ENCODE measurements around the gene ELMO1.

Gene ELMO1

DNA sequence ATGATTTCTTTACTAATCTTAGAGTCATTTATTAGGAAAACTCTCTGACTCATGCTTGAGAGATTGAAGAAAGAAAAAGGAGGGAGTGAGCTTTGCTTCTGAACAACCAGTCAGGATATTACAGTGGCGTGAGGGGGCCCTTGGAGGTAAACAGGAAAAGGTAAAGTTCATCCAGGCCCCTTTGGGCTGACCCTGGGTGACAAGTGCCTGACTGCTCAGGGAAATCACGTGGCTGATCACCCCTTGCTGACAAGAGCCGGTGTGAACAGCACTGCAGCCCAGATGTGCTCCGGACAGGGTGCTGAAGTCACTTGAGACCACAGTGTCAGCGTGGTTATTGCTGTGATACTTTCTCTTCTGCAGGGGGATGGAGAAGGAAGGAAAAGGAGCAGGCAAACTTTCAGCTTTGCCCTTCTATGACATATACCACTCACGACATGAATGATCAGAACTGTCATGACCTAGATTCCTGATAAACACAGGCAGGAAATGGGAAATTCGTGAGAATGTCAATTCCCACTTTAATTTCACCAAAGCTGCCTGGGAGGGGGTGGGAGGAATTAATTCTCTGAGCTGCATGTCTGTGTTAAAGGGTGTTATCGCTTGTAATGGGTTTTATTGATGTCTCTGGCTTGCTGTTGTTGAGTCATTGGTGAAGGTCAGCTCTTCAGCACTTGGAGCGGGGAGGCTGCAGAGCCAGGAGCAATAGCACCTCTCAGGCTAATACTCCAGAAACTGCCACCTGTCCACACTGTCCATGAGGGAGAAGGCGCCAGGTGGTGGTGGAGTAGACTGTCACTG lies 584.6 kb downstream of the ELMO1 start:
- FAIRE-seq (no peak), DNase-seq (ENCODE audit: insufficient read length, low spot score) (no peak)
- TF ChIP-seq, protein P1, sequence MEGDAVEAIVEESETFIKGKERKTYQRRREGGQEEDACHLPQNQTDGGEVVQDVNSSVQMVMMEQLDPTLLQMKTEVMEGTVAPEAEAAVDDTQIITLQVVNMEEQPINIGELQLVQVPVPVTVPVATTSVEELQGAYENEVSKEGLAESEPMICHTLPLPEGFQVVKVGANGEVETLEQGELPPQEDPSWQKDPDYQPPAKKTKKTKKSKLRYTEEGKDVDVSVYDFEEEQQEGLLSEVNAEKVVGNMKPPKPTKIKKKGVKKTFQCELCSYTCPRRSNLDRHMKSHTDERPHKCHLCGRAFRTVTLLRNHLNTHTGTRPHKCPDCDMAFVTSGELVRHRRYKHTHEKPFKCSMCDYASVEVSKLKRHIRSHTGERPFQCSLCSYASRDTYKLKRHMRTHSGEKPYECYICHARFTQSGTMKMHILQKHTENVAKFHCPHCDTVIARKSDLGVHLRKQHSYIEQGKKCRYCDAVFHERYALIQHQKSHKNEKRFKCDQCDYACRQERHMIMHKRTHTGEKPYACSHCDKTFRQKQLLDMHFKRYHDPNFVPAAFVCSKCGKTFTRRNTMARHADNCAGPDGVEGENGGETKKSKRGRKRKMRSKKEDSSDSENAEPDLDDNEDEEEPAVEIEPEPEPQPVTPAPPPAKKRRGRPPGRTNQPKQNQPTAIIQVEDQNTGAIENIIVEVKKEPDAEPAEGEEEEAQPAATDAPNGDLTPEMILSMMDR (IDR thresholded peaks at IDR 0.05; ENCODE audit: insufficient read depth, missing control alignments), result no peak

DNA sequence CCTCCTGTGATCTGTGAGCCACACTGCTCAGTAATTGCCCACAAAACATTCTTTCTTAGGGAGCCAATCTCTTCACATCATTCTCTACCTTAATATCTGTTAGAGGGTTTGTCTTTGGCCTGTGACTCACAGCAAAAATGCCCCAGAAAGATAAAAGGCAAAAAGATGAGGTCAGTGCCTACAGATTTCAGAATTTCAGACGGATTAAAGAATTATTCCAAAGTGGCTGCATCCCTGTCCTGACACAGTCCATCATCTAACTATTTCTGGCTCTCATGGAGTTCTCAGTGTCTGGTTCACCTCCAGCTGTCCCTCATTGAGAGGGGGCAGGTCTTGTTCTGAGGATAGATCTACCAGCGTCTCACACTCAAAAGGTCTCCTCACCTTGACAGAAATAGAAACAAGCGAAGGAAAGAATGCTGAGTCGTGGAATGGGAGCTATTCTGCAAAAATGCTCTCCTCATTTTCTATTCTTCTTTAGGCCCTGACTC lies 585.8 kb downstream of the ELMO1 start:
- TF ChIP-seq, protein P1 (IDR thresholded peaks at IDR 0.05; ENCODE audit: insufficient read depth, missing control alignments), result no peak
- DNase-seq (ENCODE audit: insufficient read length, low spot score) (no peak), FAIRE-seq (no peak)

DNA sequence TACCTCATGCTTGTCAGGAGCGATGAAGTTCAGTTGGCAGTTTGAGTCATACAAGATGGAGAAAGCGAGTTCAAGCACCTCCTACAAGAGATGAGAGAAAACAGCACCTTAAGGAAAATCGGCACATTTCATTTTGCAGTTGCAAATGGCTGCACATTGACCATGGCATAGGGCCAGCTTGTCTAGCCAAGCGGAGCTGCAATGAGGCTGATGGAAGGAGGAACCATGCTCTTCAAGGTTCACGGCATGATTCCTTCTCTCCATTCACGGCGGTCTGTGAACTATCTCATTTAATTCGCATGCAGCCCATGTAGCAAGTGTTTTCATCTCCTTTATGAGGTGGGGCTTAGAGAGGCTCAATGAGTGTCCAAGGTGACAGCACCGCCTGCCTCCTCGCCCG lies 587.0 kb downstream of the ELMO1 start:
- TF ChIP-seq, protein P1 (IDR thresholded peaks at IDR 0.05; ENCODE audit: insufficient read depth, missing control alignments), result no peak
- DNase-seq (ENCODE audit: insufficient read length, low spot score) (no peak), FAIRE-seq (no peak)

DNA sequence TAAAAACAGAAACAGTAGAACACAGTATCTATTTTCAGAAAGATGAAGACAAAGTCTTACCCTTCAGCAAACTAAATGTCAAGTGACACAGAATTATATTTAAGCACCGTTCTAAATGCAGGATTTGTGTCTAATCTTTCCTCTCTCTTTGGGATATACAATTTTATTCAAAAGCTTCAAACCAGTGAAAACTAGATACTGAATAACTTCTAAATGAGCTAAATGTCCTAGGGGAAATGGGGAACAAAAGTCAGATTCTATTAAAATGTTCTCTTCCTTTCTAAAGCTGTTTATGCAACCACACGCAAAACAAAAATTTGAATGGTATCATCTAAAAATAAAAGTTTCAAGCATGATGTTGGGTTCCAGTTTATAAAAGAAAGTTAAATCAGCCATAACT lies 588.0 kb downstream of the ELMO1 start:
- TF ChIP-seq, protein P1 (IDR thresholded peaks at IDR 0.05; ENCODE audit: insufficient read depth, missing control alignments), result no peak
- FAIRE-seq, result no peak
- no peak for DNase-seq (ENCODE audit: insufficient read length, low spot score)

DNA sequence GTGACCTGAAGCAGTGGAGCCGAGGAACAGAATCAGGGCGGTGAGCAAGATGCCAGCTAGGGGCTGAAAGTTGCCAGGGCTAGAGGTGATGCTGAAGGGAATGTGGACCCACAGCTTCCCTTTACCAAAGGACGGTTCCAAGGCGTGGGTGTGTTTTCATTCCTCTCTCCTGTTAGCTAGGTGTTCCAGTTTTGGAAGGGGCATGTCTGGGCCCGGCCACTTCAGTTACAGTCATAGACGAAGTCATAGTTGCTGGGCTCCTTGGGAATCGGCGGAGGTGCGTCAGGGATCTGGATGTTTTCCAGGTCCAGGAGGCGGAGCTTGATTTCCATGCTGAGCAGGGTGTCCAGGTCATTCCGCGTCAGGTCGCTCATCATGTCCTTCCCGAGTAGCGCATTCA lies 593.3 kb downstream of the ELMO1 start:
- no peak for FAIRE-seq
- DNase-seq (ENCODE audit: insufficient read length, low spot score), result no peak
- TF ChIP-seq, protein P1 (IDR thresholded peaks at IDR 0.05; ENCODE audit: insufficient read depth, missing control alignments), result no peak

DNA sequence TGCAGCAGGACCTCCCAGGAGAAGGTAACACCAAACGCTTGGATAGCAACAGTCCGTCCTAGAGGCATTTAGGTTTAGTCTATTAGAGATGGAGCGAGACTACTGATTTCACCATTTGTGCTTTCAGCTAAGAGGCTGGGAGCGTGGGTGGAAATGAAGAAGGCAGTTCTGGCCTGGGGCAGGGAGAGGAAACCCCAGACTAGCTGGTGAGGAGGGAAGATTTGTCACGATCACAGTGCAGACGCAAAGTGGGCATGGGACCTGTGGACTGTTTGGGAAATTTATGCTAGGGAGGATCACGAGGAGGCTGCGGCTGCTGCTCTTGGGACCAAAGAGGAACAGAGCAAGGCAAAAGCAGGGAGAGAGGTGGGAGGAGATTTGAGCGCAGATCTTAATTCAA lies 594.0 kb downstream of the ELMO1 start:
- no peak for DNase-seq (ENCODE audit: insufficient read length, low spot score)
- TF ChIP-seq, protein P1 (IDR thresholded peaks at IDR 0.05; ENCODE audit: insufficient read depth, missing control alignments), result no peak
- FAIRE-seq, result no peak

DNA sequence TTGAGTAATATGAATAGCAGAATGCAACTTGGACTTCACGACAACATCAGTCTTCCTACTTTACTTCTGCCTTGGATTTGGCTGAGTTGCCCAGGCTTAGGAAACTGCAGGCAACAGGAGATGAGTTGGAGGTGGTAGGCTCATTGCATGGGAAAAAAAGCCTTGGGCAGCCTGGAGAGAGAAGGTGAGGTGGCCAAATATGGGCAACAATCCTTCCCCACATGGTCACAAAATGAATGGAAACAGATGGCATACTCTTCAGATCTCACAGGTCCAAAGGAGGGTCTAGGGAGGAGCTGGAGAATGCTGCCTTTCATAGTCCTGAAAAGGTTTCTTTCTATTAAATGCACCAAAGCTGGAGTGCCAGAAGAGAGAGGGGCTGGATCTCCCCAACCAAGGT lies 595.7 kb downstream of the ELMO1 start:
- TF ChIP-seq, protein P1 (IDR thresholded peaks at IDR 0.05; ENCODE audit: insufficient read depth, missing control alignments), result no peak
- FAIRE-seq, result no peak
- DNase-seq (ENCODE audit: insufficient read length, low spot score), result no peak
